Neural progenitor cell (in vitro differentiated cells): ENCODE measurements around the gene COMMD7. TPM values are rescaled to one million over a fixed set of nuclear protein-coding genes. Genes with fewer than 3 reads are reported as not detected.
A peak's percentile ranks its signal among the peaks of the same experiment; 100 is the strongest.

Experiments
- DNase-seq: peaks from one replicate; pipeline ENCODE4 v3.0.0-alpha.2; 2016; ENCODE audit warnings: low spot score
- H2AFZ ChIP-seq: fragments of 200-600 bp; sonication (generic); replicated peaks from 2 replicates; pipeline ENCODE4 v1.6.1; 2016; ENCODE audit warnings: antibody characterized with exemption
- H3F3A ChIP-seq: fragments of 200-600 bp; sonication (generic); 2 replicates; pipeline ENCODE4 v1.6.1; 2016; ENCODE audit warnings: antibody characterized with exemption, low read depth
- H3K27ac ChIP-seq: fragments of 200-600 bp; sonication (generic); 2 replicates; pipeline ENCODE4 v1.5.1; 2016; ENCODE audit warnings: mild to moderate bottlenecking
- H3K27me3 ChIP-seq: fragments of 200-600 bp; sonication (generic); 2 replicates; pipeline ENCODE4 v1.6.1; 2016; ENCODE audit warnings: mild to moderate bottlenecking, moderate library complexity
- H3K36me3 ChIP-seq: fragments of 200-600 bp; sonication (generic); 2 replicates; pipeline ENCODE4 v1.5.1; 2016
- H3K4me1 ChIP-seq: fragments of 200-600 bp; sonication (generic); 2 replicates; pipeline ENCODE4 v1.6.1; 2016; ENCODE audit warnings: mixed run types
- H3K4me2 ChIP-seq: fragments of 200-600 bp; sonication (generic); 2 replicates; pipeline ENCODE4 v1.6.1; 2016
- H3K4me3 ChIP-seq: fragments of 200-600 bp; sonication (generic); 2 replicates; pipeline ENCODE4 v1.5.1; 2016
- H3K79me2 ChIP-seq: fragments of 200-600 bp; sonication (generic); 2 replicates; pipeline ENCODE4 v1.6.1; 2016; ENCODE audit warnings: low read depth
- H3K9ac ChIP-seq: fragments of 200-600 bp; sonication (generic); 2 replicates; pipeline ENCODE4 v1.6.1; 2016
- H3K9me3 ChIP-seq: fragments of 200-600 bp; sonication (generic); 2 replicates; pipeline ENCODE4 v1.5.1; 2016; ENCODE audit warnings: low read depth
- H4K20me1 ChIP-seq: fragments of 200-600 bp; sonication (generic); 2 replicates; pipeline ENCODE4 v1.6.1; 2016; ENCODE audit warnings: low read depth
- H3K27ac Mint-ChIP-seq: 3 replicates; pipeline ENCODE4 v1.8.0; 2021; ENCODE audit warnings: mixed read lengths
- H3K27me3 Mint-ChIP-seq: 2 replicates; pipeline ENCODE4 v1.8.0; 2022; ENCODE audit warnings: low read depth, mild to moderate bottlenecking, inconsistent platforms, moderate library complexity, mixed read lengths; ENCODE audit not compliant: insufficient read depth
- H3K36me3 Mint-ChIP-seq: 3 replicates; pipeline ENCODE4 v1.8.0; 2021; ENCODE audit warnings: mixed read lengths
- H3K4me1 Mint-ChIP-seq: 3 replicates; pipeline ENCODE4 v1.8.0; 2021; ENCODE audit warnings: mixed read lengths
- H3K4me3 Mint-ChIP-seq: 3 replicates; pipeline ENCODE4 v1.8.0; 2021; ENCODE audit warnings: mild to moderate bottlenecking, moderate library complexity, mixed read lengths
- H3K9me3 Mint-ChIP-seq: 3 replicates; pipeline ENCODE4 v1.8.0; 2020; ENCODE audit warnings: mixed read lengths
- CTCF ChIP-seq: fragments of 200-600 bp; sonication (generic); IDR thresholded peaks from 2 replicates; pipeline ENCODE4 v1.5.1; 2017; ENCODE audit warnings: antibody characterized with exemption, mild to moderate bottlenecking
- EZH2 ChIP-seq: fragments of 200-600 bp; sonication (generic); IDR thresholded peaks from 2 replicates; pipeline ENCODE4 v1.6.1; 2017; ENCODE audit warnings: antibody characterized with exemption, mild to moderate bottlenecking, moderate library complexity
- EZH2phosphoT487 ChIP-seq: fragments of 200-600 bp; sonication (generic); IDR thresholded peaks from 2 replicates; pipeline ENCODE4 v1.6.1; 2017; ENCODE audit warnings: antibody characterized with exemption
- total RNA-seq: library from RNA; depleted of rRNA; stranded (reverse); fragments of >200 nt; gene quantifications from 2 replicates; pipeline ENCODE4 v1.2.3, GENCODE V29; 2015; ENCODE audit warnings: low replicate concordance

The COMMD7 gene
- total RNA-seq, 1 donor from 2014 or later = 44.4 TPM

- Mint-ChIP-seq H3K36me3 (no peaks in the 10 kb centered on the region), H3K27ac (no peak overlapping the region)
These were observed 87.3 kb downstream of the COMMD7 start for GRCh38 chr20:32655903-32656512.

GRCh38 chr20:32652739-32653526 is 90.3 kb downstream of the COMMD7 start:
- TF ChIP-seq CTCF (peak; percentile 99), EZH2 (no peak), EZH2phosphoT487 (no peak)
- no peaks in the 10 kb centered on the region for H3K9me3 ChIP-seq
- no peaks in the 10 kb centered on the region for H3K36me3 ChIP-seq
- H3K9me3 Mint-ChIP-seq = no peaks in the 10 kb centered on the region
- H3K4me2 ChIP-seq = no peak overlapping the region
- no peak overlapping the region for H3K27ac ChIP-seq
- DNase-seq = peak; percentile 84
- H2AFZ ChIP-seq = no peak overlapping the region
- peaks cover under 1% of the 10 kb centered on the region for H3K27me3 Mint-ChIP-seq
- H3K4me3 Mint-ChIP-seq = no peak overlapping the region
- no peaks in the 10 kb centered on the region for H4K20me1 ChIP-seq
- H3K27ac Mint-ChIP-seq = no peak overlapping the region
- H3K9ac ChIP-seq = no peak overlapping the region
- no peaks in the 10 kb centered on the region for H3K27me3 ChIP-seq
- peaks cover 15% of the 10 kb centered on the region for H3K4me1 ChIP-seq
- no peak overlapping the region for H3K4me3 ChIP-seq
- H3K79me2 ChIP-seq = no peaks in the 10 kb centered on the region
- peaks cover 5% of the 10 kb centered on the region for H3K4me1 Mint-ChIP-seq
- H3F3A ChIP-seq = peaks cover 4% of the 10 kb centered on the region
- H3K36me3 Mint-ChIP-seq = no peaks in the 10 kb centered on the region

More at GRCh38 chr20:32655903-32656512, 87.3 kb downstream of the COMMD7 start:
- Histone ChIP-seq H3K27ac (no peak overlapping the region), H3K36me3 (no peaks in the 10 kb centered on the region), H3K4me3 (no peak overlapping the region), H3K4me1 (peaks cover 3% of the 10 kb centered on the region), H4K20me1 (no peaks in the 10 kb centered on the region), H3K27me3 (no peaks in the 10 kb centered on the region), H2AFZ (no peak overlapping the region), H3K9me3 (no peaks in the 10 kb centered on the region), H3F3A (no peaks in the 10 kb centered on the region), H3K79me2 (no peaks in the 10 kb centered on the region), H3K4me2 (no peak overlapping the region), H3K9ac (no peak overlapping the region)
- no peaks in the 10 kb centered on the region for H3K9me3 Mint-ChIP-seq
- TF ChIP-seq EZH2 (no peak), CTCF (no peak), EZH2phosphoT487 (no peak)
- H3K27me3 Mint-ChIP-seq = peaks cover 4% of the 10 kb centered on the region
- H3K4me1 Mint-ChIP-seq = peaks cover 5% of the 10 kb centered on the region
- DNase-seq = no peak
- H3K4me3 Mint-ChIP-seq = no peak overlapping the region

Other genes with a start within 250 kb of the COMMD7 start
- 11.9 and 25.6 TPM in 2 replicates for gene NOL4L, start 158.1 kb downstream of the COMMD7 start, total RNA-seq
- gene C20orf203, start 69.5 kb downstream of the COMMD7 start, total RNA-seq = 0.12 and 0.32 TPM in 2 replicates
- 114 and 148 TPM in 2 replicates for gene DNMT3B, start 18.9 kb upstream of the COMMD7 start, total RNA-seq
- 210 and 263 TPM in 2 replicates for gene MAPRE1, start 76.5 kb upstream of the COMMD7 start, total RNA-seq
- gene EFCAB8, start 115.5 kb upstream of the COMMD7 start, total RNA-seq = not detected in 2 replicates